AG09309 (cell line): Measurements from ENCODE around the gene ACOT7.
A peak's percentile ranks its signal among the peaks of the same experiment; 100 is the strongest.

ENCODE experiments used
- DNase-seq: peaks from one replicate; pipeline ENCODE4 v3.0.0-alpha.2; 2010; ENCODE audit warnings: low read depth
- H3K4me3 ChIP-seq: 2 replicates; pipeline ENCODE4 v1.5.1; 2011; ENCODE audit warnings: mild to moderate bottlenecking, low read depth, low read length, moderate library complexity; ENCODE audit not compliant: control insufficient read depth
- TF ChIP-seq, protein P1 (sequence below): IDR thresholded peaks from 2 replicates; pipeline ENCODE4 v1.5.1; 2011; ENCODE audit warnings: mild to moderate bottlenecking, low read depth, low read length, inconsistent platforms; ENCODE audit not compliant: insufficient read depth, control insufficient read depth; ENCODE audit errors: missing control alignments

ACOT7 gene

DNA sequence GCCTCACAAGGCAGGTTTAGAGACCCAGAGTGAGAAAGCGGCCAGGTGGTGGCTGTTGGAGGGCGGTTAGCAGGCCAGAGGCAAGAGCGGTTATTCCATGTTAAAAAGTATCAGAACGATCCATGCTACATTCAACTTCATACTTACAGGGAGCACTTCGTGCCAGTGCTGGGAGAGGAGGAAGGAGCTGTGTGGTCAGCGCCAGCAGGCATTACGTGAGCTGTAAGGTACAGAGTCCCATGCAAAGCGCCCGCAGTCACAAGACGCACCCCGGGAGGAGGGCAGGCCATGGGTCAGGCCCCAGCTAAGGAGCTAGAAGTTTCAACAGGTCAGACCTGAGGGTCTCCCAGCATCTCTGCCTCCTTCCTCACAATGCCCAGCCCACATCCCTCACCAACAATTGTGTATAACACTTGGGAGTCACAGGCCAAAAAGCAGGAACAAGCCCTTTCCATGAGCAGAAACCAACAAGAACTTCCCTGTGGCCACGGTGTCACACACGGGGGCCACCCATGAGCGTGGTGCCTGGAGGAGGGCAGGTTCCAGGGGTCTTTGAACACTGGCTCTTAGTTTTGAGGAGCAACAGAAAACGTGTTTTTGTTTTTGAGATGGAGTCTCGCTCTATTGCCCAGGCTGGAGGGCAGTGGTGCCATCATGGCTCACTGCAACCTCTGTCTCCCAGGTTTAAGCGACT, 110.8 kb downstream of the ACOT7 start:
- TF ChIP-seq, protein P1, sequence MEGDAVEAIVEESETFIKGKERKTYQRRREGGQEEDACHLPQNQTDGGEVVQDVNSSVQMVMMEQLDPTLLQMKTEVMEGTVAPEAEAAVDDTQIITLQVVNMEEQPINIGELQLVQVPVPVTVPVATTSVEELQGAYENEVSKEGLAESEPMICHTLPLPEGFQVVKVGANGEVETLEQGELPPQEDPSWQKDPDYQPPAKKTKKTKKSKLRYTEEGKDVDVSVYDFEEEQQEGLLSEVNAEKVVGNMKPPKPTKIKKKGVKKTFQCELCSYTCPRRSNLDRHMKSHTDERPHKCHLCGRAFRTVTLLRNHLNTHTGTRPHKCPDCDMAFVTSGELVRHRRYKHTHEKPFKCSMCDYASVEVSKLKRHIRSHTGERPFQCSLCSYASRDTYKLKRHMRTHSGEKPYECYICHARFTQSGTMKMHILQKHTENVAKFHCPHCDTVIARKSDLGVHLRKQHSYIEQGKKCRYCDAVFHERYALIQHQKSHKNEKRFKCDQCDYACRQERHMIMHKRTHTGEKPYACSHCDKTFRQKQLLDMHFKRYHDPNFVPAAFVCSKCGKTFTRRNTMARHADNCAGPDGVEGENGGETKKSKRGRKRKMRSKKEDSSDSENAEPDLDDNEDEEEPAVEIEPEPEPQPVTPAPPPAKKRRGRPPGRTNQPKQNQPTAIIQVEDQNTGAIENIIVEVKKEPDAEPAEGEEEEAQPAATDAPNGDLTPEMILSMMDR, result no peak
- DNase-seq, result no peak
- H3K4me3 ChIP-seq, result no peak overlapping the region

DNA sequence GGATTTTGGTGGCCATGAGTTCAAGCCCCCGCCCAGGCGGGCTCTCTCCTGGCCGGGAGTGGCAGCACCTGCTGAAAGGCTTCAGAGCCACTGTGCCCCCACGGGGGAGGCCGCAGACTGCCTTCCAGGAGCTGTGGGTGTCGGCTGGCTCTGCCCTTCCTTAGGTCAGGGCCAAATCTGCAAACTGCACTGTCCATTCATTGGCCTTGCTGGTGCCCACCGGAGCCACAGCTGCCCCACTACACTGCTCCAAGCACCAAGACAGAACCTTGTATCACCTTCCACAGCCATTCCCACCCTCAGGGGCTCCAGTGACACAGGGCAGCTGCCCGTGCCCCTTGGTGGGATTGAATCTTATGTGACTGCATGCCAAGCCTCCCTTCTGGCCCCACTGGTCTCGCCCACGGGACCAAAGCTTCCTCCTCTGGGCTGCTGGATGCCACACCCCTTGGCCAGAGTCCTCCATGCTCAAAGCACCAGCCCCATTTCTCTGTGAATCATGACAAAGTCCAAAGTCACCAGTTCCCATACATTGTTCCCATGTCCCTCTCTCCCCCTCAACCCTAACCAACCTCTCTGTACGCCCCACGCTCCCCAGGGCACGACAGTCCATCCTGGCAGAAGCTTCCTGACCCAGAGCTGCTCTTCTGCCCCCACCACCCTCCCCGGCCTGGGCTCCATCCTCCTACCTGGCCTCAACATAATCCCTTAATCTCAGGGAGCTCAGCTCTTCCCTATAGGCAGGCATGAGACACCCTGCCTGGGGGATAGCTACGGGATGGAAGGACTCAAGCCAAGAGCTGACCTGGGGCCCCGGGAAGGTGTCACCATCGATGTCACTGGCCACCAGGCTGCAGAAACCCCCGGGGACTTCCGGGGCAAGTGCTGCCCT, 111.8 kb downstream of the ACOT7 start:
- no peak for DNase-seq

DNA sequence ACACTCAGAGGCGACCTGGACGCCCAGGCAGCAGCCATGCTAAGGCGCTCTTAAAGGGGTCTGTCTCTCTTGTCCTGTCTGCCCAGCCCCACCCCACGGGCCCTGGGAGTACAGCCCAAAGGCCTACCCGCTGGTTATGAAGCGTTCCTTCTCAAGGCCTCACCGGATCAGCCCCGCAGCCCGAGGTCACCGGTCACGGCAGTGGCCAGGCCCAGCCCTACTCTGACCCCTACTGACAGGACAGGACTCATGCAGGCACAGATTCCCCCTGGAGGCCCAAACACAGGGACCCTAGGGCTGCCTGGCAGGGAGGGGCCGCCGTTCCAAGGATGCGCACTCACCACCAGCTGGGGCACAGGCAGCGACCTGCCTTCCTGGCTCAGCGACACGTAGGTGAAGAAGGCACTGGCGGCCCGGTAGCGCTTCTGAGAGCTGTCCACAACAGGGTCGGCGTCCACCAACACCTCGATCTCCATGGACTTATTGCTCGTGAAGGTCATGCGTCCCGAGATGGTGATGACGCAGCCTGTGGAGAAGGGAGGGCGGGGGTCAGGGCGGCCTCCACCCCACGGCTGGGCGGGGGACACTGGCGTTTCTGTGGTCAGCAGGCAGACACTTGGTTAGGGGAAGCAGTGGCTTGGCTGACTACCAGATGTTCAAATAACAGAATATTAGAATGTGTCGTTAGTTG, 112.7 kb downstream of the ACOT7 start:
- DNase-seq, result no peak
- TF ChIP-seq, protein P1, result peak; percentile 36
- H3K4me3 ChIP-seq, result no peak overlapping the region

More for the DNA sequence above, 111.8 kb downstream of the ACOT7 start:
- TF ChIP-seq, protein P1, result no peak
- no peak overlapping the region for H3K4me3 ChIP-seq

DNA sequence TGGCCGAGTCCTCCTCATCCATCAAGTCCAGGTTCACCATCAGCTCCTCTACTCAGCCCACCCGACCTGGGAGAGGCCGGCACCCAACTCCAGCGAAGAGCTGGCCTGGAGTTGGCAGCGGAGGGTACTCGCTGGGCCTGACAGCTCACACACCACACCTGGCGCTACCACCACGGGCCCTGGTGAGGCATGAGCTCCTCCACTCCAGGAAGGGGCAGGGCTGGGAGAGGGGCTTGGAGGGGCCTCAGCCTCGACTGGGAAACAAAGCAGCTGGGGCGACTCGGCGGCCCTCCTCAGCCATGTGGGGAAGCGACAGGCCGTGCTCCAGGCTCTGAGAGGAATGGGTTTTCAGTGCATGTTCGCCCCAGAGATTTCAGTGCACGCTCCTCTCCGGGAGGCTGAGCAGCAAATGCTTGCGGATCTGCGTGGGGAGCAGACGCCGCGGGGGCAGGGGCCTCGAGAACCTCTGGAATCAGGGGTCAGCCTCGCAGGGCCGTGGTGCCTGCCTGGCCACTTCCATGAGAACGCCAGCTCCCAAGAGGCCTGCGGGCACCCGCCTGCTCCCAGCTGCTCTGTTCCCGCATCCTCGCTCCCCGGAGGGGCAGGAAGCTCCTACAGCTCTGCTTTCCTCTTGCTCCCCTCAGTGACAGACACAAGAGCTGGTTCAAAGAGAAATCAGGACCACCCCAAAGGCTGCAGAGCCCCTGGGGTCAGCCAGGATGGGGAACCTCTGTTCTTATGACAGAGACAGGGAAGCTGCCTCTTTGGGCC, 113.8 kb downstream of the ACOT7 start:
- TF ChIP-seq, protein P1, result no peak
- DNase-seq, result no peak
- H3K4me3 ChIP-seq, result no peak overlapping the region

DNA sequence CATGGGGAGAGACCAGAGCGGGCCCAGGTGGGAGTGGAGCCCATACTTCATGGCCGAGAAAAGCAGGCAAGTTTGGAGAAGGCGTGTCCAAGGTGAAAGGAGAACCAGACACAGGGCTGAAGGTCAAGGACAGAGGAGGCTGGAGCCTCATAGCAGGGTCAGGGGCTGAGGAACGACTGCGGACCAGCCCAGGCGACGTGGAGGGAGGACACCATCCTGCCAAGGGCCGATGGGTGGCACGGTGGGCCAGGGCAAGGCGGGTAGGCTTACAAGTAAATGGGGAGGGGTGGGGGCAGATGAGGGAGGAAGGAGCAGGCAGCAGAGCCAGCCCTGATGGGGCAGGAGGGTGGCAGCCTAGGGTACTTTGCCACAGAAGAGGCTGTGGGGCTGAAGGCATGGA, 114.5 kb downstream of the ACOT7 start:
- TF ChIP-seq, protein P1, result no peak
- no peak for DNase-seq
- no peak overlapping the region for H3K4me3 ChIP-seq

DNA sequence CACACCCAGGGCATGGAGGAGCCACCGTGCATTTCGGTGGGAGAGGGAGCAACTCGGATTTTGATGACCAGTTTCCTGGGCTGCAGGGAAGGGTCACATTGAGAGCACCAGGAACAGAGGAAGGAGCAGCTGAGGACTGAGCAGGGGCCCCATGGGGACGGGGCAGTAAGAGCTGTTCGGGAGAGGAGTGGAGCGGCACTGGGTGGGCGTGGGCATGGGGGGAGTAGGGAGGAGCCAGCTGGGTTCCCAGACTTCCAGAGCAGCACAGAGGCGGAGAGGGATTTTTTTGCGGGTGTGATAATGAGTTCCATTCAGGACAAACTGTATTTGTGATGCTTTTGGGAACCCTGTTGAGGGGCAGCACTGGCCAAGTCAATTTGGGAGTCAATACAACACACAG, 115.3 kb downstream of the ACOT7 start:
- TF ChIP-seq, protein P1, result no peak
- no peak for DNase-seq
- no peak overlapping the region for H3K4me3 ChIP-seq
